Astrocyte of the spinal cord (primary cell): ENCODE measurements around the gene GID8.
"Not testable (repeated sequence)": the region's sequence is repeated elsewhere in the genome, so short reads cannot be mapped to it uniquely, and the experiment has no call there.

ENCODE experiments used
- DNase-seq: peaks from one replicate; pipeline ENCODE4 v3.0.0; 2011; ENCODE audit warnings: low read depth, low spot score
- H3K4me3 ChIP-seq: 2 replicates; pipeline ENCODE4 v1.5.1; 2011; ENCODE audit warnings: low read depth, mild to moderate bottlenecking, low read length, moderate library complexity
- in situ Hi-C: cut with HindIII; loops from 2 replicates; pipeline ENCODE4 v1.10.0; 2017; ENCODE audit warnings: low sequenced_read_pairs
- TF ChIP-seq, protein P1 (sequence below): IDR thresholded peaks from 2 replicates; pipeline ENCODE4 v1.5.1; 2012; ENCODE audit warnings: low read depth, mild to moderate bottlenecking, low read length, inconsistent platforms

GID8 gene

DNA sequence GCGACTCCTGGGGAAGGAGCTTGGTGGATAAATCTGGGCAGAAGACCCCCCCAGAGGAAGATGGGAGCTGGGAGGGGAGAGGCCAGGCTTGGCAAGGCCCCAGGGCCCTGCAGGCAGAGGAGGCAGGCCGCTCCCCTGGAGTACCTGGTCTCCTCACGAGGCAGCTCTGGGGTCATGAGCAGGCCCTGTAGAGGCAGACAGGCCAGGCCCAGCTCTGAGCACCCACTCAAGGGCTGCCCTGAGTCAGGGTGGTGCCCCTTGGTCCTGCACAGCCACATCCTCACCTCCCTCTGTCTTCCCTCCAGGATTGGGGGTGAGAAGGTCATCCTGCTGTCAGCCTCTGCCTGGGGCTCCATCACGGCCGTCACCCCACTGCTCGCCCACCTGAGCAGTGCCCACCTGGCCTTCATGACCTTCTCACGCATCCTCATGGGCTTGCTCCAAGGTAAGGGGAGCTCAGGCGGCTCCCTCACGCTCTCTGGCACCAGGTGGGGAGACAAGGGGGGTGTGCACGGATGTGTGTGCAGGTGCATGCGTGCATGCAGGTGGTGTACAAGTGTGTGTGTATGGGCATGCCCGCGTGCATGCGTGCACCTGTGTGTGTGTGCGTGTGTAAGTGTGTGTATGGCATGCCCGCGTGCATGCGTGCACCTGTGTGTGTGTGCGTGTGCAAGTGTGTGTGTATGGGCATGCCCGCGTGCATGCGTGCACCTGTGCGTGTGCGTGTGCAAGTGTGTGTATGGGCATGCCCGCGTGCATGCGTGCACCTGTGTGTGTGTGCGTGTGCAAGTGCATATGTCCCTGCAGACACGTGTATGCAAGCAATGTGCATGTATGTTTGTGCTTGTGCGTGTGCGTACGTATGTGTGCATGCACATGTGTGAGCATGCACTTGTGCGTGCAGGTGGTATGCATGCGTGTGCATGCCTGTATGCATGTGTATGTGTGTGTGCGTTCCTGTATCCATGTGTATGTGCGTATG lies 19.5 kb downstream of the GID8 start:
- in situ Hi-C loops, result no loop called here
- no peak for DNase-seq
- TF ChIP-seq, protein P1, sequence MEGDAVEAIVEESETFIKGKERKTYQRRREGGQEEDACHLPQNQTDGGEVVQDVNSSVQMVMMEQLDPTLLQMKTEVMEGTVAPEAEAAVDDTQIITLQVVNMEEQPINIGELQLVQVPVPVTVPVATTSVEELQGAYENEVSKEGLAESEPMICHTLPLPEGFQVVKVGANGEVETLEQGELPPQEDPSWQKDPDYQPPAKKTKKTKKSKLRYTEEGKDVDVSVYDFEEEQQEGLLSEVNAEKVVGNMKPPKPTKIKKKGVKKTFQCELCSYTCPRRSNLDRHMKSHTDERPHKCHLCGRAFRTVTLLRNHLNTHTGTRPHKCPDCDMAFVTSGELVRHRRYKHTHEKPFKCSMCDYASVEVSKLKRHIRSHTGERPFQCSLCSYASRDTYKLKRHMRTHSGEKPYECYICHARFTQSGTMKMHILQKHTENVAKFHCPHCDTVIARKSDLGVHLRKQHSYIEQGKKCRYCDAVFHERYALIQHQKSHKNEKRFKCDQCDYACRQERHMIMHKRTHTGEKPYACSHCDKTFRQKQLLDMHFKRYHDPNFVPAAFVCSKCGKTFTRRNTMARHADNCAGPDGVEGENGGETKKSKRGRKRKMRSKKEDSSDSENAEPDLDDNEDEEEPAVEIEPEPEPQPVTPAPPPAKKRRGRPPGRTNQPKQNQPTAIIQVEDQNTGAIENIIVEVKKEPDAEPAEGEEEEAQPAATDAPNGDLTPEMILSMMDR, result no peak
- H3K4me3 ChIP-seq, result no peak overlapping the region

- no peak overlapping the region for H3K4me3 ChIP-seq
Measured at GRCh38 chr20:62958388-62959100, 20.6 kb downstream of the GID8 start.

DNA sequence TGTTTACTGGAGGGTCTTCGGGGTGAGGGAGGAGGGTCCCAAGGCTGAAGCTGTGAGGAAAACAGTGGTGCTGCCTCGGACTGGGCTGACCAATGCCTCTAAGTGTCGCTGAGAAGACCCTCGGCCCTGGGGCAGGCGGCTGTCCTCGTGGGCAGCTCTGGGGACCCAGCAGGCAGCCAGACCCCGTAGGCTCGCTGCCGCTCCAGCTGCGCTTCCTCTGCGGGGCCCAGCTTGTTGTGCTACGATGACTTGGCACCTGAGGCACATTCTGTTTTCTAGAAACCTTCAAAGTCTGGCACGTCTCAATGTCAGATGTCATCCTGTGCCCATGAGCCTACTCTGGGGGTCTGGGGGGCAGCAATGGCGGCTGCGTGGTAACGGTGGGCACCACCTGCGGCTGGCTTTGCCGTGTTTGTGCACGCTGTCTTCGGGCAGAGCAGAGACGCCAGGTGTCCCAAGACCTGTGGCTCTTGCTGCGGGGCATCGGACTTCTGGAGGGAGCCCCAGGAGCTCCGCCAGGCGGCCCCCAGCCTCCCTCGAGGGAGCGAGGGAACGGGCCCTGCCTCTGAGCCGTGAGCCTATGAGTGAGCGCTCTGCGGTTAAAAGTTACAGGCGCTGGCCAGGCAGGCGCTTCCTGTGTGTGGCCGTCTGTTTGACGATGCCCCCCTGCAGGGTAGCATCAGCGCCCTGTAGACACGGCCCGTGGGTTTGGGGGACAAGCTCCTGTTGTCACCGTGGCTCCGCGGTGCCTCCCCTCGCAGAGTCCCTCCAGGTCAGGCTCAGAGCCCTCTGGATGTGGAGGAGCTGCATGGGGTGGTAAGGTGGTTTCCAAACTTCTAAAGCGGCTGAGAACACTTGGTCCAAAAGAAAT lies 21.4 kb downstream of the GID8 start:
- DNase-seq, result no peak
- TF ChIP-seq, protein P1, result no peak
- H3K4me3 ChIP-seq, result no peak overlapping the region
- in situ Hi-C loops, result no loop called here

More at GRCh38 chr20:62958388-62959100, 20.6 kb downstream of the GID8 start:
- DNase-seq, result no peak
- in situ Hi-C loops, result no loop called here
- TF ChIP-seq, protein P1, result no peak

DNA sequence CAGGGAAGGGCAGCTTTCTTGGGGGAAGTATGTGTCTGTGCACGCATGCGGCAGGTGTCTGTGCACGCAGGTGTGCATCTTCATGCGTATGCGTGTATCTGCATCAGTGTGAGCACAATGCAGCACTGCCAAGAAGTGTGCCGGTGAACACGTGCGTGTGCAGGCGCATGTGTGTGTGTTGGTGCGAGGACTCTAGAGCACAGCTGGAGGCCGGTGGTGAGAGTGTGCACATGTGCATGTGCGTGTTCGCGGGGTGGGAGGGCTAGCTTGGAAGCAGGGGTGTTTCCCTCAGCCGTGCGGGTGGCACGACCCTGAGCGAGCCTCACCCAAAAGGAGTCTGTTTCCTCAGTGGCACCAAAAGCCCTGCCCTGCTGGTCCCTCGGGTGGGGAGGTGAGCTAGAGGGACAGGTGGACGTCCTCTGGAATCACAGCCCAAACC lies 22.1 kb downstream of the GID8 start:
- H3K4me3 ChIP-seq, result no peak overlapping the region
- TF ChIP-seq, protein P1, result no peak
- no peak for DNase-seq
- in situ Hi-C loops, result no loop called here

DNA sequence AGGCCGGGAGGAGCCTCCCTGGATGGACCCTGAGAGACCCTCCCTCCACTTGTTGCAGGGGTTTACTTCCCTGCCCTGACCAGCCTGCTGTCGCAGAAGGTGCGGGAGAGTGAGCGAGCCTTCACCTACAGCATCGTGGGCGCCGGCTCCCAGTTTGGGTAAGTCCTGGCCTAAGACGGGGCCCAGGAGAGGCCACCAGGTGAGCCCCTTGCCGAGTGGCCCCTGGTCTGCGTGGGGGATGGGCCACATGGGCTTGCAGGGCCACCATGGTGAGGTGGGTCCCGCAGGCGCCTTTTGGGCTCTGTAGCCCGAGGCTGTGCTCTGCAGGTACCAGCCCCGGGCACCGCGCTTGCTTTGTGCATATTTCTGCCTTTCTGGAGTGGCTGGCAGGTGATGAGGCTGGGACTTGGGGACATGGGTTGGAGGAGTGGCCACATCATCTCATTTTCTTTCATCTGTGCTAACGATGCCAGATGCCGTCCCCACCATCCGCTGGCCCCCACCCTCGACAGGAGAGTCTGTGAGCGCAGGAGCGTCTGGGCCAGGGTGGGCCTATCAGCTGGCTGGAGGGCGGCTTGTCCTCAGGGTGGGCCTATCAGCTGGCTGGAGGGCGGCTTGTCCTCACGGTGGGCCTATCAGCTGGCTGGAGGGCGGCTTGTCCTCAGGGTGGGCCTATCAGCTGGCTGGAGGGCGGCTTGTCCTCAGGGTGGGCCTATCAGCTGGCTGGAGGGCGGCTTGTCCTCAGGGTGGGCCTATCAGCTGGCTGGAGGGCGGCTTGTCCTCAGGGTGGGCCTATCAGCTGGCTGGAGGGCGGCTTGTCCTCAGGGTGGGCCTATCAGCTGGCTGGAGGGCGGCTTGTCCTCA lies 22.7 kb downstream of the GID8 start:
- DNase-seq, in situ Hi-C loops, H3K4me3 ChIP-seq: not testable (repeated sequence)

- no peak for DNase-seq
- in situ Hi-C loops, result no loop called here
- no peak overlapping the region for H3K4me3 ChIP-seq
- TF ChIP-seq, protein P1, result no peak
Measured at GRCh38 chr20:62961310-62961783, 23.4 kb downstream of the GID8 start.
